COLO668 (cell line): Measurements from ENCODE around the gene ACTA1.
"Not testable (repeated sequence)": the region's sequence is repeated elsewhere in the genome, so short reads cannot be mapped to it uniquely, and the experiment has no call there.

Source experiments
- DNase-seq: peaks from one replicate; lab custom pipeline; 2025; ENCODE audit not compliant: unreplicated experiment; lab: John Stamatoyannopoulos, UW

ACTA1 gene

DNA sequence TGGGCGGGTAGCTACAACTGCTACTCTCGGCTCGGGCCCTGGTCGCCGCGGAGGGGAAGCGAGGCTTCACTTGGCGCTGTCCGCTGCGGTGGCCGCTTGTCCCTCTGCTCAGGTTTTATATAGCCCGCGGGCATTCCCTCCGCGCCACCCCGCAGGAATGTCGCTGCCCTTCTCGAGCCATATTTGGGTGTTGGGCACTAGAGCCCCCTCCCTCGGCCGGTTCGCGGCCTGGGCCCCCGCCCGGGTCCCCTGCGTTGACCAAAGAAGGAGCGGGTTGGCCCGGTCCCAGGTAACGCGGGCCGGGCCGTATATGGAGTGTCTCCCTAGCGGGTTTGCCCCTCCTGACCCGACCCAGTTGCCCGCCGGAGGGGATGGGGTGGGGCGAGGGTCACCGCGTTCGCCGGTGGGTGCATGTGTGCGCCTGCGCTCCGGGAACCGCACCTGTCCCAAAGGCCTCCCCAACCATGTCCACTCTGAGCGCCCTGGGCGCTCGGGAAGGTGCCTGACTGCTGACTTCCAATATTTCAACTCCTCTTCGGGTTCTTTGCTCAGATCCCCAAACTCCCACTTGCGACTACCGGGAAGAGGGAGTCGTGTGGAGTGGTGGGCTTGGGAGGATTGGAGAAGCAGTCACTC, at the start of gene ACTA1:
Gene ACTA1 (minus strand): TSS at position 90 of the 636 bp plus-strand sequence. CDS start 979 bp downstream, outside the sequence.
- DNase-seq = no peak

DNA sequence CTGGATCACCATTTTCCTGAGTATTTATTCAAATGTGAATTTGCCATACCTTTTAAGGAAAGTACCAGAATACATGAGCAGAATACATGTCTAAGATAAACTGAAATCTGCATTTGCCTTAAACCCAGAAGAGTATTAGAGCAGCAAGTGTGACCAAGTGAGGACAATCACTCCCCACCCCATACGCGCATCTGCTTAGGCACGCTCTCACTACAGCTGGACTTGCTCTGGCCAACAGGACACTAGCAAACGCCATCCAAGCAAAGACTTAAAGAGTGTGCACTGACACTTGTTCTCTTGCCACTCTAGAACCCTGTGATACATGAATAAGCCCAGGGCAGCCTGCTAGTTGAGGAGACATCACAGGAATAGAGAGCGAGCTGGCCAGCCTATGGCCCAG, 48.6 kb upstream of the ACTA1 start:
- no peak for DNase-seq

DNA sequence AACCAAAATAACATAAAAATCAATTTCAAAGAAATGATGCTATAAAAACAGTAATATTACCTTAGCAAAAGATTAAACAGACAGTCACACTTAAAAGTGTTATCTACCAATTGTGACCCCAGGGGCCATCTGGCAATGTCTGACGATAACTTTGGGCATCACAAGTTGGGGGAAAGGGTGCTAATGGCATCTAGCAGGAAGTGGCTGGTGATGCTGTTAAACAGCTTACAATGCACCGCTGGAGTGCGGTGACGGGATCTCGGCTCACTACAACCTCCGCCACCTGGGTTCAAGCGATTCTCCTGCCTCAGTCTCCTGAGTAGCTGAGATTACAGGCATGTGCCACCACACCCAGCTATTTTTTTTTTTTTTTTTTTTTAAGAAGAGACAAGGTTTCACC, 46.6 kb upstream of the ACTA1 start:
- no peak for DNase-seq

DNA sequence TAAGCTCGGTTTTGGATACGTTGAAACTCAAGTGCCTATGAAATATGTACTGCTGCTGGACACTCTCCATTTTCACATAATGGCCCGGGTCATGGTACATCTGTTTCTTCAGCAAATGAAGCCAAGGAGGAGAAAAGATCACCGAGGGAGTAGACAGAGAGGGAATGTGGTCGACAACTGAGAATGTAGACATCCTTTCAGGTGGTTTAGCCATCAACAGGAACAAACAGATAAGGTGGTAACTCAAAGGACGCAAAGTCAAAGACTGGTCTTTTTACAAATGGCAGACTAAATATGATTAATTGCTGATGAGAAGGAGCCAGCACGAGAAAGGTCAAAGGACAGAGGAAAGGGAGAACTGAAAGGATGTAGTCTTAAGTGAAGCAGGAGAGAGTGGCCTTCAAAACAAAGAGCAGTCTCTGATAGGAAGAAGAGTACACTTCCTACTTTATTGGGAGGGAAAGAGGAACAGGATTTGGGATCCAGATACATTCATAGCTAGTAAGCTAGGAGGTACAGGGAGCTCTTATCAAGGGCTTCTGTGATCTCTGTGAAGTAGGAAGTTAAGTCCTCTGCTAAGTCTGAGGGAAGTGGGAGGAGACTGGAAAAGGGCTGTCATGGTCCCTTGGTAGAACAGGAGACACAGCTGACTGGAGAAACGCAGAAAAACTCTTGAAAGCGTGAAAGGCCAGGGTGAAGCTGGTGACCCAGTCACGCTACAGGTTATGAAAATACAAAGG, 45.9 kb upstream of the ACTA1 start:
- no peak for DNase-seq

DNA sequence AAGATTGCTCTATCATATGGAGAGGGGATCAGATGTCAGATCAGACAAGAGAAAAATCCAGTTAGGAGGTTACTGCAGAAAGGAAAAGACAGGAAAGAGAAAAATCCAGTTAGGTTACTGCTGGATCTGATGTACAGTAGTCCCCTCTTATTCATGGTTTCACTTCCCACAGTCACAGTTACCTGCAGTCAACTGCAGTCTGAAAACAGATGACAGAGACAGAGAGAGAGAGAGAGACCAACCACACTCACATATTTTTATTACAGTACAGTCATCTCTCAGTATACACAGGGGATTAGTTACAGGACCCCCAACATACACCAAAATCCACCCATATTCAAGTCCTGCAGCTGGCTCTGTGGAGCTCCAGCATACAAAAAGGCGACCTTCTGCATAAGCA, 45.0 kb upstream of the ACTA1 start:
- DNase-seq = no peak

DNA sequence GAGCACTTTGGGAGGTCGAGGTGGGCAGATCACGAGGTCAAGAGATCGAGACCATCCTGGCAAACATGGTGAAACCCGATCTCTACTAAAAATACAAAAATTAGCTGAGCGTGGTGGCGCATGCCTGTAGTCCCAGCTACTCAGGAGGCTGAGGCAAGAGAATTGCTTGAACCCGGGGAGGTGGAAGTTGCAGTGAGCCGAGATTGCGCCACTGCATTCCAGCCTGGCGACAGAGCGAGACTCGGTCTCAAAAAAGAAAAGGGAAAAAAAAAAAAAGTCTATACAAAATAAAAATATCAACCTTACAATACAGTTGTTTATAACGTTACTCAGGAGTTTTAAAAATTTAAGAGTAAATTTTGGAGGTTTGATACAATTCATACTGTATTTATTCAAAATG, 42.0 kb upstream of the ACTA1 start:
- not testable (repeated sequence) for DNase-seq

DNA sequence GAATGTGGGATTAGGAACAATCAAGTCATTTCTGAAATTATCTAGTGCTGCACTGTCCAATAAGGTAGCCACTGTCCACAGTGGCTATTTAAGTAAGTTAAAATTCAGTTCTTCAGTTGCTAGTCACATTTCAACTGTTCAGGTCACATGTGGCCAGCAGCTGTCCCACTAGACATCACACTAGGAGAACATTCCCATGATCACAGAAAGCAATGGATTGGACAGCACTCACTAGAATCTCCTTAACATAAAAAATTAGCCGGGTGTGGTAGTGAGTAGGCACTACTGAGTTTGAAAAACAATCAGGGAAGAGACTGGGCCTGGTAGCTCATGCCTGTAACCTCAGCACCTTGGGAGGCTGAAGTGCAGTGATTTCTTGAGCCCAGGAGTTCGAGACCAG, 40.6 kb upstream of the ACTA1 start:
- DNase-seq = no peak

DNA sequence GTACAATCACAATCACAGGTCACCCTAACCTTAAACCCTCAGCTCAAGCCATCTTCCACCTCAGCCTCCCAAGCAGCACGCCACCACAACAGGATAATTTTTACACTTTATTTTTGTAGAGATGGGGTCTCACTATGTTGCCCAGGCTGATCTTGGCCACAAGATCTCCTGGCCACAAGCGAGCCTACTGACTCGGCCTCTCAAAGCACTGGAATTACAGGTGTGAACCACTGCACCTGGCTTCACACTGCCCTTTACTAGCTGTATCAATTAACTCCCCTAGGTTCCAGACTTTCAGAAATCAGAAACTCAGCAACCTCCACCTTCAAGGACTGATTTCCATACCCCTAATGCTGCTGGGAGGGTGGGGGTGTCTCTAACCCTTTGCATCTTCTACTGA, 37.3 kb upstream of the ACTA1 start:
- DNase-seq = no peak

DNA sequence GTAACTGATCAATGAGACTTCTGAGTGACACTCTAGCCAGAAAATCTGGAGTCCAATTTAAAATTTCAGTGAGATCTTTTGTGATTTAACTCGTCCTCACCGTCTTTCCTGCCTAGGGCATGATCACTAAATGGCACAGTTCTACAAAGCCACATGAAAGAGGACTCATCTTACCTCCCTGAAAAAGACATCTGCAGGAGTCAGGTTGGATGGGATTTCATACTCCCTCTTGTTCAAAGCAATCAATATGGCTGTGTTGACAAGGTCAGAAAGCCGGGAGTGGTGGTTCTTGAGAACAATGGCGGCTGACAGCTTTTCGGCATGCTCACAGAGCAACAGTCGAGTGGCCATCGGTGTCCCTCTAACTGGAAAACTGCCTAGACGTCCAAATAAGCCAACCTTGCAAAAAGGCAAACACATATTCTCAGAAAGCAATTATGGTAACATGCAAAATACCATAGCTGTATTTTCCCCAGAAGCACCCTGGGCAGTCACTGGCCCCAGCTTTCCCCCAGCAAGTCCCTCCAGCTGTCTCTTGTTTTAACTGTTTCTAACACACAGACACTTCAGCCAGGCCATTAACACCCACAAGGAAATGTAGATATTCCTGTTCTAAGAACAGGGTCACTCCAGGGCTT, 36.6 kb upstream of the ACTA1 start:
- no peak for DNase-seq

DNA sequence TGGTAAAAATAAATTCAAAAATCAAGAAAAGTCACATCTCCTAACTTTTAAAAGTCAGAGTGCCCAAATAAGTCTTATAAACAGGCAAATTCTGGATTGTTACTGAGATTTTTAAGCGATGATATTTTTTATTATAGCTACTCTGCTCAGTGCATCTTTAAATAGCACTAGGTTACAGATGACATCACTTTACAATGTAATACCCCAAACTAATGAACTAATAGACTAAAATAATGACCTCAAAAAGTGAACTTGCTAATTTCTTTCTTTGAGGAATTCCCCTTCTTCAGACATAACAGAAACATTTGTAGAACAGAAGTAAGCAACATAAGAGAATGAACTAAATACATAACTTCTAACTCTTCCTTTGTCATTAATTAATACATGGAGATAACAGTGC, 33.0 kb upstream of the ACTA1 start:
- DNase-seq = no peak

DNA sequence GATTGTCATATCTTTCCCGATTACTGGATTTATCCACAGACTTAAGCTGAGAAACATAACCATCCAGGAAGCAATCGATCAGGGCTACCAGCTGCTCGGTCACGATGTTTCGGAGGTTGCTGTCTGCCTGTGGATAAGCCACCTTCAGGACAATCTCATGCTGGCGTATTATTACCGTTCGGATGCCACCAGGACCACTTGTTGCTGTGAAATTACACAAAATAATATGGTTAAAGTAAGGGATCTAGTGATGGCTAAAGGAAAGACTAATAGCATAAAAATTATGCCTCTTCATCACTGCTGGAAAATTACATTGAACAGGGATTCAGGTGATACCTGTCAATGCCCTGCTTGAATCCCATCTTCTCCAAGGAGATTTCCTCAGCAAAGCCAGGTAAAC, 30.8 kb upstream of the ACTA1 start:
- DNase-seq = no peak

DNA sequence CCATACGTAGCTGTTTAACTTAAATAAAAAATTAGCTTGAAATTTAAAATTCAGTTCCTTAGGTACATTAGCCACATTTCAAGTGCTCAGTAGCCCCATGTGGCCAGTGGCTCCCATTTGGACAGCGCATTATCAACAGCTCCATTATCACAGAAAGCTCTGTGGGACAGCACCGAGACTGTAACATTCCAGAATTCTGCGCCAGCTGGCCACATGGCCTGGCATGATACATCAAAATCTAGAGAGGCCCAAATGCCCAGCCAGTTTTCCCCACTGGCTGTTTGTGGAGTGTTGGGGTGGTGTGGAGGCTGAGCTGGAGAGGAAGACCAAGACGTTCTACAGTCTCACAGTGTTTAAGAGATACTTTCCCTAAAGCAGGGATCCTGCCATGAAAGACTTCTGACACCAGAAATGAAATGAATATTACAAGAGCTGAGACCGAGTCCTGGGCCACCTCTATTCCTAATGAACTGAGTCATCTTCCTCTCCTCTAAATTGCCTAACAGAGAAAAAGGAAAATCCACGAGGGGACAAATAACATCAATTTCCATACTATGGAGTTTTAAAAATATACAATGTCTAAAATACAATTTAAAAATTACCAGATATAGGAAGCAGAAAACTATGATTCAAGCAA, 27.3 kb upstream of the ACTA1 start:
- no peak for DNase-seq

DNA sequence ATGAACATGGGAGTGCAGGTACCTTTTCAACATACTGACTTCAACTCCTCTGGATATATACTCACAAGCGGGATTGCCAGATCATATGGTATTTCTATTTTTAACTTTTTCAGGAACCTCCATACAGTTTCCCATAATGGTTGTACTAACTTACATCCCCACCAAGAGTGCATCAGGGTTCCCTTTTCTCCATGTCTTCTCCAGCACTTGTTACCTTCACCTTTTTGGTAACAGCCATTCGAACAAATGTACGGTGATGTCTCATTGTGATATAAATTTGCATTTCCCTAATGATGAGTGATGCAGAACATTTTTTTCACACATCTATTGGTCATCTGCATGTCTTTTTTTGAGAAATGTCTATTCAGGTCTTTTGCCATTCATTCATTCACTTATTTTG, 25.9 kb upstream of the ACTA1 start:
- DNase-seq = no peak

DNA sequence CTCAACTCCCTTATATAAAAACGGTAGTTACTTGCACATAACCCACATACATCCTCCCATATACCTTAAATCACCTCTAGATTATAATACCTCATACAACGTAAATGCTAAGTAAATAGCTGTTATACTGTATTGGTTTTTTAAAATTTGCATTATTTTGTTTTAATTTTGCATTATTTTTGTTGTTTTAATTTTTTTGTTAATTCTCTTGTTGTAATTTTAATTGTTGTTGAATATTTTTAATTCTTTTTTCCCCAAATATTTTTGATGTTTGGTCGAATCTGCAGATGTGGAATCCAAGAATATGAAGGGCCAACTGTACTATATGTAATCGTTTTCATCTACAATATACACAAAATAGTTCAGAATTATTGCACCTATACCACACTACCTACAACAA, 23.5 kb upstream of the ACTA1 start:
- DNase-seq = no peak

DNA sequence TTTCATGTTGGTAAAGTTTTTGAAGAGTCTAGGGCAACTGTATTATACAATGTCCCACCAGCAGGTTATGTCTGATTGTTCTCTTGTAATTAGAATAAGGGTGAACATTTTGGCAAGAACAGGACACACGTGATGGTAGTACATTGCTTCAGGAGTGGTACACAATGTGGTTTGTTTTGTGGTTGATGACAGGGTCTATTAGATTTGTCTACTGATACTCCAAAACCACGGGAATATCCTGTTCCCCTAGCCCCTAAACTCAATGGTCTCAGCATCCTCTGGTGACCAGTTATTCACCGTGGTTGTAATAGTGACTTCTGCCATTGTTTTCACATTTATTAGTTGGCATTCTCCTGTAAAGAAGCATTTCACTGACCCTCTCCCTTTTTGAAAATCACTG, 22.1 kb upstream of the ACTA1 start:
- DNase-seq = no peak

DNA sequence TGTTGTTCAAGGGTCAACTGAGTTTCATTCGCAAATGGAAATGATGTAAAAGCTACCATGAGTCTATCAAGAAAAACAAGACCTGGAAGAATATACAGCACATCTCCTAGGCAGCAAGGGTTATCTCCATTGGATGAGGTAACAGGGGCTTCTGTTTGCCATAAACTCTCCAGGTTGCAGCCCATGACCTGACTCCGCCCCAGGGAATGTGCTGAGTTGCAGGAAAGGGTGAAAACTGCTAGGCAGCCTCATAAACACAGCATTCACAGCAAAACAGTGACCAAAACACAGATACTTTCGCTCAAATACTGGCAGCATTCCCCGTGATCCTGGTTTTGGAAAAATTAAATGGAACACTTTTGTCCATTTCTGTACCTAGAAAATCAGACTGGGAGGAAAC, 20.2 kb upstream of the ACTA1 start:
- DNase-seq = no peak

DNA sequence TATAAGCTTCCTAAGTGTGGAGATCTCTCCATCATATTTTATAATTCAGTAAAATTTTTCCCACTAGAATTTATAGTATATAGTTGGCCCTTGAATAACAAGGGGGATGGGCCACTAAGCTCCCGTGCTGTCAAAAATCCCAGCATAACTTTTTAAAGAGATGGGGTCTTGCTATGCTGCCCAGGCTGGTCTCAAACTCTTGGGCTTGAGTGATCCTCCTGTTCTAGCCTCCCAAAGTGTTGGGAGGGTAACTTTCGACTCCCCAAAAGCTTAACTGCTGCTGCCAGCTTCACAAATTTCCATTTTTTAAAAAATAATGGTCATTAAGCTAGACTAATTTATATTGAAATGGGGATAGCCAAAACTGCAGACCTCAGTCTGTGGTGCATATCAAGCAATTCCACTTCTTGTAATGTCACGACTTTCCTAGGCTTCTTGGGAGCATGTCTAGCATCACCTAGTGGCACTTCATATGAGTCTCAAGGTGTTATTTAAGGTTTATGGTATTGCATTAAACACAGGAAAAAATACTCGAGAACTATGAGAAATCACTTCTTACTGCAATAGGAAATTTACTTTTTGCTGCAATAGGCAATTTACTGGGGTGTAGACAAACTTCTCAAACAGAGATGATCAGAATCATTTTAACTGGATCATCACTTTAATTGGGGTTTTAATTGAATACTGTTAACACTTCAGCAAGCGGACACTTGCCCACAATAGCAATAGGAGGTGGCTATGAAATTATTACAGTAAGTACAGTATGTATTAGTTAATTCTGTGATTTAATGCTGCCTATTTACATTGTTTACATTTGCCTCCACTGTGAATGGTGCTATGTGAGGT, 19.3 kb upstream of the ACTA1 start:
- DNase-seq = no peak

DNA sequence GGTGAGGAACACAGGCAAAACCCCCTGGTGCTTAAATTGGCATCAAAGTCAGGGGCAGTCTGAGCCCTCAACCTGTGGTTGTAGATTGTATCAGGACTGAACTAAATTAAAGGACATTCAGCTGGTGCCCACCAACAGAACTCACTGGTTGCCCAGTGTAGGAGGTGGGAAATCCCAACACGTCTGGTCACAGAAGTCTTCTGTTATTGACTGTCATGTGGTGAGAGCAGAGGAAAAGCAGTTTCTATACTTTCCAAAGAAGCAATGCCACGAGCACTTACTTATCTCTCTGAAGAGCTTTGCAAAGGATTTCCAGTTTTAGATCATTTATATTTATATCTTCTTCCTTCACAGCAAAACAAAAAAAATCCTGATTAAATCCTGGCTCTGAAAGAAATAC, 15.0 kb upstream of the ACTA1 start:
- no peak for DNase-seq

DNA sequence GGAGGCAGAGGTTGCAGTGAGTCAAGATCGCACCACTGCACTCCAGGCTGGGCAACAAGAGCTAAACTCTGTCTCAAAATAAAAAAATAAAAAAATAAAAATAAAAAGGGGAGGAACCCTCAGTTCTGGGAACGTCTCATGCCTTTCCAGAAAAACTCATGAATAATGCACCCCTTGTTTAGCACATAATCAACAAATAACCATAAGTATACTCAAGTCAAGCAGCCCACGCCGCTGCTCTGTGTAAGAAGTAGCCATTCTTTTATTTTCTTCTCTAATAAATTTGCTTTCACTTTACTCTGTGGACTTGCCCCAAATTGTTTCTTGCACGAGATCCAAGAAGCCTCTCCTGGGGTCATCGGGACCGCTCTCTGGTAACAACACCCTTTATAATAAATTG, 14.5 kb upstream of the ACTA1 start:
- DNase-seq = no peak

DNA sequence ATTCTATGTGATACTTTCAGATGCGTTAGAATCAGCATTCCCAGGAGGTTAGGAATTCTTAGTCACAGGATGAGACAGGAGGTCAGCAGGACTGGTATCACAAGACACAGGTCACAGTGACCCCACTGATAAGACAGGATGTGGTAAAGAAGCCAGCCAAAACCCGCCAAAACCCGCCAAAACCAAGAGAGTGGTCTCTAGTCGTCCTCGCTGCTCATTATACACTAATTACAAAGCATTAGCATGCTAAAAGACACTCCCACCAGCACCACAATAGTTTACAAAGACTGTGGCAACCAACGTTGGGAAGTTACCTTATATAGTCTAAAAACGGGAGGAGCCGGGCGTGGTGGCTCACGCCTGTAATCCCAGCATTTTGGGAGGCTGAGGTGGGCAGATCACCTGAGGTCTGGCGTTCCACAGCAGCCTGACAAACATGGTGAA, 13.9 kb upstream of the ACTA1 start:
- no peak for DNase-seq

DNA sequence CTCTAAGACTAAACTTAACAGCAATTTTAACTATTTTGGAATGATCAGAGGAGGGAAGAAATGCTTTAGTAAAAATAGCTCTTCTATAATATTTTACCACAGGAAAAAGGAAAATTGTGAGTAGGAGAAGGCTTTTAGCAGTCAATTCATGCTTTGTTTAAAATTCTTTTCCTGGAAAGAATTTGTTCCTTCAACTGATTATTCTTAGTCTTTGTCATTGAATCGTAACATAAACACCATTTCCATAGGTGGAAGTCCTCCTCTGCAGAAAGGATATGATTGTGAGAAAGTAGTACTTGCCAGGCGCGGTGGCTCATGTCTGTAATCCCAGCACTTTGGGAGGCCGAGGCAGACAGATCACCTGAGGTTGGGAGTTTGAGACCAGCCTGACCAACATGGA, 11.9 kb upstream of the ACTA1 start:
- DNase-seq = no peak
